SK-N-SH treated with all-trans-retinoic acid at 6 μM for 48 hours (cell line): Measurements from ENCODE around the gene ADAM10.

Experiments
- ATAC-seq: fragments of 200-7000 bp; cut with Tn5 transposase; 3 replicates; pipeline ENCODE4 v1.9.1; 2020; ENCODE audit warnings: mild to moderate bottlenecking, moderate library complexity
- ARNTL ChIP-seq: fragments of 450-650 bp; formaldehyde crosslinking; IDR thresholded peaks from 2 replicates; pipeline ENCODE4 v1.5.0; 2020; ENCODE audit warnings: low read depth, mild to moderate bottlenecking, moderate library complexity, borderline replicate concordance
- CSDC2 ChIP-seq: fragments of 250-450 bp; sonication (Bioruptor Pico); IDR thresholded peaks from 2 replicates; pipeline ENCODE4 v1.5.0; 2020; ENCODE audit warnings: mild to moderate bottlenecking, moderate library complexity
- CSRNP3 ChIP-seq: fragments of 250-450 bp; sonication (Bioruptor Pico); IDR thresholded peaks from 2 replicates; pipeline ENCODE4 v1.5.1; 2021; ENCODE audit warnings: mild to moderate bottlenecking, moderate library complexity
- ESRRG ChIP-seq: fragments of 250-450 bp; sonication (Bioruptor Pico); IDR thresholded peaks from 2 replicates; pipeline ENCODE4 v1.6.1; 2021; ENCODE audit warnings: mild to moderate bottlenecking
- GLIS3 ChIP-seq: fragments of 250-450 bp; sonication (Bioruptor Pico); IDR thresholded peaks from 2 replicates; pipeline ENCODE4 v1.5.0; 2020; ENCODE audit warnings: mild to moderate bottlenecking, moderate library complexity
- OSR1 ChIP-seq: fragments of 250-450 bp; sonication (Bioruptor Pico); IDR thresholded peaks from 2 replicates; pipeline ENCODE4 v1.8.0; 2022; ENCODE audit warnings: moderate library complexity, mild to moderate bottlenecking, inconsistent platforms
- POU6F1 ChIP-seq: fragments of 250-450 bp; sonication (Bioruptor Pico); IDR thresholded peaks from 2 replicates; pipeline ENCODE4 v1.8.0; 2021; ENCODE audit warnings: low read depth, mild to moderate bottlenecking, moderate library complexity, borderline replicate concordance
- PPARA ChIP-seq: fragments of 250-450 bp; sonication (Bioruptor Pico); IDR thresholded peaks from 2 replicates; pipeline ENCODE4 v1.5.0; 2020; ENCODE audit warnings: mild to moderate bottlenecking, borderline replicate concordance
- RARB ChIP-seq: fragments of 250-450 bp; sonication (Bioruptor Pico); IDR thresholded peaks from 2 replicates; pipeline ENCODE4 v1.8.0; 2021; ENCODE audit warnings: mild to moderate bottlenecking, moderate library complexity
- TCF4 ChIP-seq: fragments of 250-450 bp; sonication (Bioruptor Pico); IDR thresholded peaks from 2 replicates; pipeline ENCODE4 v1.8.0; 2021; ENCODE audit warnings: mild to moderate bottlenecking, moderate library complexity, borderline replicate concordance
- TOX ChIP-seq: fragments of 250-450 bp; sonication (Bioruptor Pico); IDR thresholded peaks from 2 replicates; pipeline ENCODE4 v1.8.0; 2021; ENCODE audit warnings: mild to moderate bottlenecking, moderate library complexity, borderline replicate concordance
- ZC3H10 ChIP-seq: fragments of 250-450 bp; sonication (Bioruptor Pico); IDR thresholded peaks from 2 replicates; pipeline ENCODE4 v1.5.1; 2021; ENCODE audit warnings: mild to moderate bottlenecking, moderate library complexity
- ZFP3 ChIP-seq: fragments of 250-450 bp; sonication (Bioruptor Pico); IDR thresholded peaks from 2 replicates; pipeline ENCODE4 v1.5.0; 2020; ENCODE audit warnings: mild to moderate bottlenecking, moderate library complexity
- ZFP30 ChIP-seq: fragments of 450-650 bp; formaldehyde crosslinking; IDR thresholded peaks from 2 replicates; pipeline ENCODE4 v1.5.0; 2022; ENCODE audit warnings: mild to moderate bottlenecking, moderate library complexity
- ZNF565 ChIP-seq: fragments of 450-650 bp; formaldehyde crosslinking; conservative IDR thresholded peaks from 2 replicates; pipeline ENCODE4 v1.5.0; 2020; ENCODE audit warnings: low read depth, mild to moderate bottlenecking, moderate library complexity
- ZNF70 ChIP-seq: fragments of 450-650 bp; formaldehyde crosslinking; IDR thresholded peaks from 2 replicates; pipeline ENCODE4 v1.5.0; 2020; ENCODE audit warnings: mild to moderate bottlenecking, moderate library complexity
- ZNF8 ChIP-seq: fragments of 450-650 bp; formaldehyde crosslinking; IDR thresholded peaks from 2 replicates; pipeline ENCODE4 v1.5.0; 2020; ENCODE audit warnings: mild to moderate bottlenecking, moderate library complexity
- TF ChIP-seq, protein P1 (sequence below): fragments of 250-450 bp; sonication (Bioruptor Pico); IDR thresholded peaks from 2 replicates; pipeline ENCODE4 v1.5.0; 2020; ENCODE audit warnings: mild to moderate bottlenecking, moderate library complexity
- TF ChIP-seq, protein P2 (sequence below): fragments of 250-450 bp; sonication (Bioruptor Pico); IDR thresholded peaks from 2 replicates; pipeline ENCODE4 v1.5.1; 2020; ENCODE audit warnings: low read depth, mild to moderate bottlenecking, moderate library complexity

The ADAM10 gene

GRCh38 chr15:58564981-58565380 lies 184.5 kb downstream of the ADAM10 start:
- no peak for ATAC-seq
- TF ChIP-seq TOX (no peak), CSRNP3 (CRISPR knock-in tag) (no peak), ZNF8 (CRISPR knock-in tag) (peak; percentile 15; the same call in 1 of the 2 replicates)
- TF ChIP-seq, protein P1, sequence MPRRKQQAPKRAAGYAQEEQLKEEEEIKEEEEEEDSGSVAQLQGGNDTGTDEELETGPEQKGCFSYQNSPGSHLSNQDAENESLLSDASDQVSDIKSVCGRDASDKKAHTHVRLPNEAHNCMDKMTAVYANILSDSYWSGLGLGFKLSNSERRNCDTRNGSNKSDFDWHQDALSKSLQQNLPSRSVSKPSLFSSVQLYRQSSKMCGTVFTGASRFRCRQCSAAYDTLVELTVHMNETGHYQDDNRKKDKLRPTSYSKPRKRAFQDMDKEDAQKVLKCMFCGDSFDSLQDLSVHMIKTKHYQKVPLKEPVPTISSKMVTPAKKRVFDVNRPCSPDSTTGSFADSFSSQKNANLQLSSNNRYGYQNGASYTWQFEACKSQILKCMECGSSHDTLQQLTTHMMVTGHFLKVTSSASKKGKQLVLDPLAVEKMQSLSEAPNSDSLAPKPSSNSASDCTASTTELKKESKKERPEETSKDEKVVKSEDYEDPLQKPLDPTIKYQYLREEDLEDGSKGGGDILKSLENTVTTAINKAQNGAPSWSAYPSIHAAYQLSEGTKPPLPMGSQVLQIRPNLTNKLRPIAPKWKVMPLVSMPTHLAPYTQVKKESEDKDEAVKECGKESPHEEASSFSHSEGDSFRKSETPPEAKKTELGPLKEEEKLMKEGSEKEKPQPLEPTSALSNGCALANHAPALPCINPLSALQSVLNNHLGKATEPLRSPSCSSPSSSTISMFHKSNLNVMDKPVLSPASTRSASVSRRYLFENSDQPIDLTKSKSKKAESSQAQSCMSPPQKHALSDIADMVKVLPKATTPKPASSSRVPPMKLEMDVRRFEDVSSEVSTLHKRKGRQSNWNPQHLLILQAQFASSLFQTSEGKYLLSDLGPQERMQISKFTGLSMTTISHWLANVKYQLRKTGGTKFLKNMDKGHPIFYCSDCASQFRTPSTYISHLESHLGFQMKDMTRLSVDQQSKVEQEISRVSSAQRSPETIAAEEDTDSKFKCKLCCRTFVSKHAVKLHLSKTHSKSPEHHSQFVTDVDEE (CRISPR knock-in tag), result 0 out of 2 replicates have a peak, but pooled peaks have one; percentile 27
- TF ChIP-seq, all 23 proteins: peak for 2

GRCh38 chr15:58562135-58562534 lies 187.4 kb downstream of the ADAM10 start:
- ATAC-seq, result no peak
- no peak for TF ChIP-seq ZNF8 (CRISPR knock-in tag)
- no peak for TF ChIP-seq ARNTL (CRISPR knock-in tag)
- no peak for TF ChIP-seq ZFP30 (CRISPR knock-in tag)
- no peak for TF ChIP-seq RARB (CRISPR knock-in tag)
- TF ChIP-seq PPARA (CRISPR knock-in tag), result no peak
- no peak for TF ChIP-seq ZC3H10
- TF ChIP-seq TCF4 (CRISPR knock-in tag), result no peak
- TF ChIP-seq, all 23 proteins: peak for 0

DNA sequence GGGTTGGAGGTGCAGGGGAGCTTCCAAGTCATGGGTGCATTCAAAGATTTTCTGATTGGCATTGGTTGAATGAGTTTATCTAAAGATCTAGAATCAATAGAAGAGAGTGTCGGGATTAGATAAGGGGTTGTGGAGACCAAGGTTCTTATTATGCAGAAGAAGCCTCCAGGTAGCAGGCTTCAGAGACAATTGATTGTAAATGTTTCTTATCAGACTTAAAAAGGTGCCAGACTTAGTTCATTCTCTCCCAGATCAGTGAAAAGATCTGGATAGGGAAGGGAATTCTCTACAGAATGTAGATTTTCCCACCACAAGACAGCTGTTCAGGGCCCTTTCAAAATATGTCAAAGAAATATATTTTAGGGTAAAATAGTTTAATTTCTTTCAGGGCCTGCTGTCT lies 188.2 kb downstream of the ADAM10 start:
- no peak for TF ChIP-seq ZFP30 (CRISPR knock-in tag)
- no peak for TF ChIP-seq OSR1 (CRISPR knock-in tag)
- no peak for ATAC-seq

DNA sequence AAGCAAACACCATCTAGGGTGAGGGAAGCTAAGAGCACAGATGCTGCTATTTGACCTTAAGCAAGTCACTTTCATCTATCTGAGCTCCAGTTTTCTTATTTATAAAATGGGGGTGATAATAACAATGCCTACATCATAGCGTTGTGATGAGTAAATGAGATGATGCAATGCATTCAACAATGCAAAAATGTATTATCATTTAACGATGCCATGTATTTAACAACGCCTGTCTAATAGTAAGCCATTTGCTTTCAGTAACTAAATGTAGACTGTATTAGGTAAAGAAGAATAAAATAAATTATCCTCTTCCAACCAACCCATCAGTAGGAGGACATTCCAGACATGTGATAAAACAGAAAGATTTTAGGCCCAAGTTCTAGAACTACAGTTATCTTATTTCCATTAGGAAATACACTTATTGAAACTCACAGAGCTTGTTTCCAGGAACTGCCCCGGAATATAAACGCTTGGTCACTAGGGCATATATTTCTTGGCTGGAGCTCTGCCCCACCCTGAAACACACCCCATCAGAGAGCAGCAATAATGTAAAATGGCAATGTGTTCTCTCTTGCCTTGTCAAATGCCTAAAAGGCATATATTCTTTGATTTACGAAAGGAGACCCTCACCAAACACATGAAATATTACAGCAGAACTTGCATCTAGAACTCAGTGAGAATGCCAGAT lies 189.5 kb downstream of the ADAM10 start:
- ATAC-seq, result no peak
- TF ChIP-seq ZNF70 (CRISPR knock-in tag) (no peak), ZFP30 (CRISPR knock-in tag) (no peak)

GRCh38 chr15:58558777-58559176 lies 190.7 kb downstream of the ADAM10 start:
- ATAC-seq, result no peak
- TF ChIP-seq ZFP30 (CRISPR knock-in tag) (no peak), ESRRG (CRISPR knock-in tag) (no peak), OSR1 (CRISPR knock-in tag) (no peak), RARB (CRISPR knock-in tag) (no peak), TCF4 (CRISPR knock-in tag) (no peak), TOX (no peak), ZFP3 (no peak), POU6F1 (no peak), CSDC2 (CRISPR knock-in tag) (no peak), ZNF565 (CRISPR knock-in tag) (no peak)

DNA sequence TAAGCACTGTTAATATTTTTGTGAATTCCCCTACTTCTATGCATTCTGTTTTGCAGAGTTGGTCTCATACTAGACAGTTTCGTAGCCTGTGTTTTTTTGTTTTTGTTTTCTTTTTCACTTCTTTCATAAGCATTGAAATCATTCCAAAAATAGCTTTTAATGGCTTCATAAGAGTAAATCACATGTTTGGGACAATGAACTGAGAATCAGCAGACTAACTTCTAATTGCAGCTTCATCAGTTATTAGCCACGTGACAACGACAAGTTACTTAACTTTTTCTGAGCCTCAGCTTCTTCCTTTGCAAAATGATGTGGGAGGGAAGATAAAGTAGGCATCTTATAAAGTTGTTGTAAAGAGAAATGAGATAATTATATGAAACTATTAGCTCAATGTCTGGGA lies 193.0 kb downstream of the ADAM10 start:
- no peak for ATAC-seq
- TF ChIP-seq TOX (no peak), ESRRG (CRISPR knock-in tag) (no peak), ZC3H10 (no peak), RARB (CRISPR knock-in tag) (no peak), PPARA (CRISPR knock-in tag) (no peak), ZFP30 (CRISPR knock-in tag) (no peak), POU6F1 (no peak), GLIS3 (CRISPR knock-in tag) (no peak), CSRNP3 (CRISPR knock-in tag) (no peak), ARNTL (CRISPR knock-in tag) (no peak)
- TF ChIP-seq, protein P2, sequence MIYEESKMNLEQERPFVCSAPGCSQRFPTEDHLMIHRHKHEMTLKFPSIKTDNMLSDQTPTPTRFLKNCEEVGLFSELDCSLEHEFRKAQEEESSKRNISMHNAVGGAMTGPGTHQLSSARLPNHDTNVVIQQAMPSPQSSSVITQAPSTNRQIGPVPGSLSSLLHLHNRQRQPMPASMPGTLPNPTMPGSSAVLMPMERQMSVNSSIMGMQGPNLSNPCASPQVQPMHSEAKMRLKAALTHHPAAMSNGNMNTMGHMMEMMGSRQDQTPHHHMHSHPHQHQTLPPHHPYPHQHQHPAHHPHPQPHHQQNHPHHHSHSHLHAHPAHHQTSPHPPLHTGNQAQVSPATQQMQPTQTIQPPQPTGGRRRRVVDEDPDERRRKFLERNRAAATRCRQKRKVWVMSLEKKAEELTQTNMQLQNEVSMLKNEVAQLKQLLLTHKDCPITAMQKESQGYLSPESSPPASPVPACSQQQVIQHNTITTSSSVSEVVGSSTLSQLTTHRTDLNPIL (CRISPR knock-in tag), result no peak
